Measurements from ENCODE around the gene PPP6R2.

DNA sequence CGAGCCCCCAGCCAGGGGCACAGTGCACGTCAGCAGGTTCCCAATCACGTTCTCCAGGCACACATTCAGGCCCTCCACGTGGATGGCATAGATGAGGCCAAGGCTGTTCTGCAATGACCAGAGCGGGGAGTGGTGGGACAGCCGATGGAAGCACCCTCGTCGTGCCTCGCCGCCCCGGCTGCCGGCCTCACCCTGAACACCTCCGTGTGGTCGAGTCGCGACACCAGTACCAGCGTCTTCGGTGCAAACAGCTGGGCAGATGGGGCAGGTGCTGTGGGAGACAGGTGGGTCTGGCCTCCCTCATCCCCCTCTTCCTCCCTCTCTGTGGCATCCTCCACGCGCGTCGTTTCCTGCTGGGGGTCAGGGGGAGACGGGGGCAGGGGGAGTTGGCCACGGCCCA is 124.2 kb downstream of the PPP6R2 start:
- TF ChIP-seq POLR2AphosphoS5 (IDR thresholded peaks at IDR 0.05; ENCODE audit: insufficient read depth, low read depth, low read length) (no peak), FOS (IDR thresholded peaks at IDR 0.05; ENCODE audit: borderline replicate concordance, insufficient read depth, low read length) (no peak), POLR2A (IDR thresholded peaks at IDR 0.05; ENCODE audit: low read depth, low read length) (no peak)
- TF ChIP-seq, protein P1, sequence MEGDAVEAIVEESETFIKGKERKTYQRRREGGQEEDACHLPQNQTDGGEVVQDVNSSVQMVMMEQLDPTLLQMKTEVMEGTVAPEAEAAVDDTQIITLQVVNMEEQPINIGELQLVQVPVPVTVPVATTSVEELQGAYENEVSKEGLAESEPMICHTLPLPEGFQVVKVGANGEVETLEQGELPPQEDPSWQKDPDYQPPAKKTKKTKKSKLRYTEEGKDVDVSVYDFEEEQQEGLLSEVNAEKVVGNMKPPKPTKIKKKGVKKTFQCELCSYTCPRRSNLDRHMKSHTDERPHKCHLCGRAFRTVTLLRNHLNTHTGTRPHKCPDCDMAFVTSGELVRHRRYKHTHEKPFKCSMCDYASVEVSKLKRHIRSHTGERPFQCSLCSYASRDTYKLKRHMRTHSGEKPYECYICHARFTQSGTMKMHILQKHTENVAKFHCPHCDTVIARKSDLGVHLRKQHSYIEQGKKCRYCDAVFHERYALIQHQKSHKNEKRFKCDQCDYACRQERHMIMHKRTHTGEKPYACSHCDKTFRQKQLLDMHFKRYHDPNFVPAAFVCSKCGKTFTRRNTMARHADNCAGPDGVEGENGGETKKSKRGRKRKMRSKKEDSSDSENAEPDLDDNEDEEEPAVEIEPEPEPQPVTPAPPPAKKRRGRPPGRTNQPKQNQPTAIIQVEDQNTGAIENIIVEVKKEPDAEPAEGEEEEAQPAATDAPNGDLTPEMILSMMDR (IDR thresholded peaks at IDR 0.05; ENCODE audit: extremely low read depth in 1 of 2, insufficient read depth in 1 of 2, low read depth in 1 of 2, low read length in 2 of 2), result no peak
- TF ChIP-seq, protein P2, sequence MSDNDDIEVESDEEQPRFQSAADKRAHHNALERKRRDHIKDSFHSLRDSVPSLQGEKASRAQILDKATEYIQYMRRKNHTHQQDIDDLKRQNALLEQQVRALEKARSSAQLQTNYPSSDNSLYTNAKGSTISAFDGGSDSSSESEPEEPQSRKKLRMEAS (IDR thresholded peaks at IDR 0.05; ENCODE audit: insufficient read depth, insufficient read length), result no peak
